KOPT-K1 (cell line): ENCODE data around the gene CIDEB.
"Not testable (repeated sequence)": the region's sequence is repeated elsewhere in the genome, so short reads cannot be mapped to it uniquely, and the experiment has no call there.

ENCODE experiments used
- H3K27ac ChIP-seq: fragments of 200-600 bp; sonication (generic); 2 replicates; pipeline ENCODE4 v1.5.1; 2016; ENCODE audit warnings: antibody characterized with exemption, mild to moderate bottlenecking, low read depth, low read length; ENCODE audit not compliant: poor library complexity, severe bottlenecking
- H3K36me3 ChIP-seq: fragments of 200-600 bp; sonication (generic); 2 replicates; pipeline ENCODE4 v1.5.1; 2017; ENCODE audit warnings: antibody characterized with exemption, mild to moderate bottlenecking, low read length, moderate library complexity; ENCODE audit not compliant: insufficient read depth
- H3K9me3 ChIP-seq: fragments of 200-600 bp; sonication (generic); 2 replicates; pipeline ENCODE4 v1.5.1; 2017; ENCODE audit warnings: antibody characterized with exemption, low read length, mild to moderate bottlenecking; ENCODE audit not compliant: insufficient read depth, poor library complexity, severe bottlenecking

The CIDEB gene

DNA sequence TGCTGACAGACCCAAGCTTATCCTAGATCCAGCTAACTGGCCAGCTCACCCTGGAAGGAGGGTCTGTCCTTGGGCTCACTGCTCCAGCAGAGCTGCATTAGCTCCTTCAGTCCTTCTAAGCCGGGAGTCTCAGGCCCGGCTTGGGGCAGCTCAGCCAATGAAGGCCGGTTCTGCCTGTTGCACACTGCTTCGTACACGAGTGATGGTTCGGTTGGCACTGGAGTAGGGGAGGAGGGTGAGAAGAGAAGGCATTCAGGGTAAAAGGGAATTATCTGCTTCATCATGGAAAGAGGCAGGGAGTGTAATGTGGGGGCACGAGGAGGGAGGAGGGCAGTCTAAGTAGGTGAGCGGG, 30.0 kb upstream of the CIDEB start:
- Histone ChIP-seq H3K27ac (no peak overlapping the region), H3K9me3 (no peaks in the 10 kb centered on the region), H3K36me3 (no peaks in the 10 kb centered on the region)

DNA sequence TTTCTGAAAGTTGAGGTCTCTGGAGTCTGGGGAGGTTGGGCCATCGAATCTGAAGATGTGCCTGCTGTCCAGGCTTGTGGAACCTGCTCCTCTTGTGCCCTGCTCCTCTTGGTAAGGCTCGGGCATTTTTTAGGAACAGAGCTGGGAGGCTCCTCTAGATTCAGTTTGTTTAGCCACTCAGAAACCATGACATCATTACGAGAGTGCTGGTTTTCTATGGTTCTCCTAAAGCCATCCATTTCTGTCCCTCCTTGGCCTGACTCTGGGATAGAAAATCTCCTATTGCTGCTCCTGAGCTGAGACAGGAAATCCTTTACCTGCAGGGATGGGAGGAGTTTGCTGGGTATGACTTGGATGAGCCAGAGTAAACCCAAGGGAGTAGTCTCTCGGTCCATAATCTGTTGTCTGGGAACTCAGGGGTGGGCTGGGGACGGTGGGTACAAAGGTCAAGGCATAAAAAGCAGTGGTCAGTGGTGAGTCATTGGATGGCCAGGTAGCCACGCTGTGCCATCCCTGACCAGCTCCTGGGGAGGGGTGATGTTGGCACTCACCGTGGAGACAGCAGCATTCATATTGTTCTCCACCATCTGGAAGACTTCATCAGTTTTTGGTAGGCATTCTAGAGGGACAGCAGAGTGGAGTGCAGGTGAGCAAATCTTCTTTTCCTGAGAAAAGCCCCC, 29.5 kb upstream of the CIDEB start:
- Histone ChIP-seq H3K36me3 (no peaks in the 10 kb centered on the region), H3K9me3 (no peaks in the 10 kb centered on the region), H3K27ac (no peak overlapping the region)

DNA sequence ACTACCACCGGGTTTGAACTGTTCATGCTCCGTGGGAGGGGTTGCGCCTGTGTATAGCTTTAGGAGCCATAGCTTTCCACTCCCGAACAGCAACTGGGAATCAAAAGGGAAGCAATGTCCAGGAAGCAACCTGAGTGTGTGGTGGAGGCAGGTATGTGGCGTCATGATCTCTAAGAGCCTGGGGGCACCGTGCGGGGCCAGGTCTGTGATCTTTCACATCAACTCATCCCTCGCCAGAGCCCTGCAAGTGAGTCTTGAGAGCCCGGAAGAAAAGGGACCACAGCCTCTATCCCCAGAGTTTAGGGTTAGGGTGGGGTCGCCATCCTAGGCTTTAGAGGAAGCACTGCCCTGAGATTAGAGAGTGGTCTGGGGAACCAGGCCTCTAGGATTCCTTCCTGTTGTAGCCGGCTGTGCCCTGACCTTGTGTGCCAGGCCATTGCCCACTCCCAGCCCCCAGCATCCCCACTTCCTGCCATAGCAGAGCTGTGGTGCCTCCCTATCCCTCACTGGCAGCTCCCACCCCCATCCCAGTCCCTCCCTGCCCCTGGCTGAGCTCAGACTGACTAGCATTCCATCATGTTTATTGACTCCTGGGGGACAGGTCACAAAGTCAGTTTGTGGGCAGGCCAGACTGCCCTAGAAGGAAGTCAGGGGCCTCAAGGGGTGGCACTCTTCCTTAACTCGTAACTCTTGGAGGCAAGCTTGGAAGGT, 27.8 kb upstream of the CIDEB start:
- Histone ChIP-seq H3K36me3 (no peaks in the 10 kb centered on the region), H3K27ac (no peak overlapping the region), H3K9me3 (no peaks in the 10 kb centered on the region)

- Histone ChIP-seq H3K27ac (no peak within 1 kb of the TSS), H3K9me3 (no peaks in the 10 kb centered on the region), H3K36me3 (no peaks in the 10 kb centered on the region)
Measured at GRCh38 chr14:24334431-24335291, 26.9 kb upstream of the CIDEB start, which contains the start of gene ADCY4. Gene ADCY4, minus strand, starts transcription at chr14:24335071. Its CDS starts 419 bp downstream, at chr14:24334652.

- Histone ChIP-seq H3K27ac (no peak overlapping the region), H3K9me3 (no peaks in the 10 kb centered on the region), H3K36me3 (no peaks in the 10 kb centered on the region)
Measured at GRCh38 chr14:24332268-24332993, 24.7 kb upstream of the CIDEB start.

- H3K36me3 ChIP-seq: no peaks in the 10 kb centered on the region
- H3K9me3 ChIP-seq: no peaks in the 10 kb centered on the region
- H3K27ac ChIP-seq: no peak overlapping the region
Measured at GRCh38 chr14:24331731-24332267, 24.0 kb upstream of the CIDEB start.

GRCh38 chr14:24330973-24331674, 23.3 kb upstream of the CIDEB start:
- H3K9me3 ChIP-seq: no peaks in the 10 kb centered on the region
- H3K36me3 ChIP-seq: no peaks in the 10 kb centered on the region
- no peak overlapping the region for H3K27ac ChIP-seq

- H3K36me3 ChIP-seq: no peaks in the 10 kb centered on the region
- H3K27ac ChIP-seq: no peak overlapping the region
- no peaks in the 10 kb centered on the region for H3K9me3 ChIP-seq
Measured at GRCh38 chr14:24329736-24330135, 22.0 kb upstream of the CIDEB start.

DNA sequence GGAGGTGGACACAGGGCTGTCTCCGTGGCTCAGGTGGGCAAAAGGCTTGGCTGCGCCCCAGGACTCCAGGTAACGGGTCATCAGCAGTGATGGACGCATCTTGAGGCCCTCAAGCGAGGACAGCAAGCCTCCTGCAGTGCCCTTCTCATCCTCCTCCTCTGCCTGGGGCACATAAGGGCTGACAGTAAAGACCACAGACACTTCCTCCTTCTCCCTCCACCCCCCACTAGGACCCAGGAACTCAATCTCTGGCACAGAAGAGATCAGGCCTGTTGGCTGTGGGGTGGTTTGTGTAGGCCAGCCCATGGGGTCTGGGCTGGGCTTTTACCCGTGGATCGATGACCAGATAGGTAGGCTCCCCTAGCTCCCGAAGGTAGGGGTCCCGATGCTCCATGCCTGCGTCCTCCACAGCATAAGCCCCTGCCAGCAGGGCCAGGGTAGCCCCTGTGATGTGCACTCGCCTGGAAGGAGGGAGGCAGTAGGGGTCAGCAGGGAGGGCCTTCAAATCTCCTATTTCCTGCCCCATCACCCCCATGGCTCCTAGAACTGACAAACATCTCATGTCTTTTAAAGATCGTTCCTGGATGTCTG, 21.4 kb upstream of the CIDEB start:
- Histone ChIP-seq H3K27ac (no peak overlapping the region), H3K36me3 (no peaks in the 10 kb centered on the region), H3K9me3 (no peaks in the 10 kb centered on the region)

- H3K27ac ChIP-seq: not testable (repeated sequence)
Measured at GRCh38 chr14:24327914-24328313, 20.1 kb upstream of the CIDEB start.

GRCh38 chr14:24327303-24327702, 19.5 kb upstream of the CIDEB start:
- Histone ChIP-seq H3K9me3 (no peaks in the 10 kb centered on the region), H3K27ac (no peak overlapping the region), H3K36me3 (no peaks in the 10 kb centered on the region)

More at GRCh38 chr14:24327914-24328313, 20.1 kb upstream of the CIDEB start:
- H3K9me3 ChIP-seq, H3K36me3 ChIP-seq: not testable (repeated sequence)

DNA sequence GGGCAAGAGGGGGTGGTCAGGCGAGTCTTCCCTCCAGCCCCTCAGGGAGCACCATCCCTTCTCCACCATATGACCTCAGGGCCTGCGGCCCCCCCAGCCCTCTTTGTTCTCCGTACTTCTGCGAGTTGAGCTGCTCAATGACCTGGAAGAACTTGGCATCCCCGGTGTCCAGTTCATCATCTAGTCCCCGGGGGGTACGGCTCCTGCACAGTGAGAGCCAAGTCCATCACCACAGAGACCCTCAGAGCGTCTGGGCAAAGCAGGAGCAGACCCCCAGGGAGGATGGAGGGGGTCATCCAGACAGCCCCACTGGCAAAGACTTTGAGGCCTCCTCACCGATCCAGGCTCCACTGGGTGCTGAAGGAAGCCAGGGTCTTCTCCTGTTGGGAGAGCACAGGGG, 18.2 kb upstream of the CIDEB start:
- H3K27ac ChIP-seq: no peak overlapping the region
- no peaks in the 10 kb centered on the region for H3K9me3 ChIP-seq
- H3K36me3 ChIP-seq: no peaks in the 10 kb centered on the region

- no peaks in the 10 kb centered on the region for H3K9me3 ChIP-seq
- H3K36me3 ChIP-seq: no peaks in the 10 kb centered on the region
- H3K27ac ChIP-seq: no peak overlapping the region
Measured at GRCh38 chr14:24325041-24325530, 17.3 kb upstream of the CIDEB start.

GRCh38 chr14:24324024-24324423, 16.2 kb upstream of the CIDEB start:
- no peaks in the 10 kb centered on the region for H3K9me3 ChIP-seq
- H3K27ac ChIP-seq: no peak overlapping the region
- no peaks in the 10 kb centered on the region for H3K36me3 ChIP-seq
